Neuronal stem cell (in vitro differentiated cells): ENCODE results near the gene ASIC1.

Experiments
- DNase-seq: peaks from one replicate; pipeline ENCODE4 v3.0.0-alpha.2; 2013; ENCODE audit warnings: low spot score
- H2AFZ ChIP-seq: one replicate; pipeline ENCODE4 v1.6.1; 2013; ENCODE audit warnings: mild to moderate bottlenecking, low read length, inconsistent platforms
- H2AK5ac ChIP-seq: 2 replicates; pipeline ENCODE4 v1.6.1; 2013; ENCODE audit warnings: low read depth, mild to moderate bottlenecking, inconsistent platforms, low read length, moderate library complexity, mixed read lengths
- H2BK120ac ChIP-seq: 2 replicates; pipeline ENCODE4 v1.6.1; 2013; ENCODE audit warnings: low read depth, mild to moderate bottlenecking, inconsistent platforms, low read length, moderate library complexity, mixed read lengths
- H2BK12ac ChIP-seq: one replicate; pipeline ENCODE4 v1.6.1; 2013; ENCODE audit warnings: low read length, inconsistent platforms
- H2BK15ac ChIP-seq: 2 replicates; pipeline ENCODE4 v1.6.1; 2013; ENCODE audit warnings: mild to moderate bottlenecking, low read length, inconsistent platforms, mixed read lengths
- H2BK5ac ChIP-seq: one replicate; pipeline ENCODE4 v1.6.1; 2013; ENCODE audit warnings: inconsistent platforms, mild to moderate bottlenecking, low read length, moderate library complexity
- H3K14ac ChIP-seq: one replicate; pipeline ENCODE4 v1.6.1; 2013; ENCODE audit warnings: low read length, inconsistent platforms
- H3K18ac ChIP-seq: 2 replicates; pipeline ENCODE4 v1.6.1; 2013; ENCODE audit warnings: low read length, inconsistent platforms
- H3K23ac ChIP-seq: 2 replicates; pipeline ENCODE4 v1.6.1; 2013; ENCODE audit warnings: low read depth, mild to moderate bottlenecking, mixed read lengths, low read length, inconsistent platforms; ENCODE audit not compliant: poor library complexity
- H3K27ac ChIP-seq: replicated peaks from 3 replicates; pipeline ENCODE4 v1.5.1; 2013; ENCODE audit warnings: low read length, inconsistent platforms
- H3K27me3 ChIP-seq, 3 experiments: 2 replicates each; pipeline ENCODE4 v1.6.1; 2013; ENCODE audit warnings: low read length in 3 of 3, mild to moderate bottlenecking in 2 of 3, inconsistent platforms in 1 of 3, low read depth in 1 of 3, mixed read lengths in 1 of 3, moderate library complexity in 1 of 3; ENCODE audit not compliant: control insufficient read depth in 3 of 3, insufficient read depth in 3 of 3
- H3K36me3 ChIP-seq, 2 donors: replicated peaks in 1 of 2; 2 replicates each; pipeline ENCODE4 v1.6.1; 2013; ENCODE audit warnings: low read length in 2 of 2; ENCODE audit not compliant: control insufficient read depth in 2 of 2, insufficient read depth in 2 of 2
- H3K4ac ChIP-seq: 2 replicates; pipeline ENCODE4 v1.6.1; 2013; ENCODE audit warnings: inconsistent platforms, mild to moderate bottlenecking, low read length, moderate library complexity
- H3K4me1 ChIP-seq, 2 donors: 1 replicate in 1 of 2; 2 replicates in 1 of 2; pipeline ENCODE4 v1.6.1; 2013; ENCODE audit warnings: low read length in 2 of 2, low read depth in 1 of 2; ENCODE audit not compliant: control insufficient read depth in 2 of 2, insufficient read depth in 1 of 2
- H3K4me2 ChIP-seq: one replicate; pipeline ENCODE4 v1.6.1; 2013; ENCODE audit warnings: mild to moderate bottlenecking, low read length, inconsistent platforms; ENCODE audit not compliant: insufficient read depth, poor library complexity, severe bottlenecking
- H3K4me3 ChIP-seq, 2 donors: 2 replicates each; pipeline ENCODE4 v1.5.1; 2013; ENCODE audit warnings: low read length in 2 of 2, mild to moderate bottlenecking in 2 of 2, inconsistent platforms in 1 of 2, moderate library complexity in 1 of 2
- H3K79me1 ChIP-seq: one replicate; pipeline ENCODE4 v1.6.1; 2013; ENCODE audit warnings: low read depth, mild to moderate bottlenecking, inconsistent platforms, low read length, moderate library complexity
- H3K9ac ChIP-seq: one replicate; pipeline ENCODE4 v1.6.1; 2013; ENCODE audit warnings: mild to moderate bottlenecking, low read depth, low read length, inconsistent platforms; ENCODE audit not compliant: poor library complexity
- H3K9me3 ChIP-seq, 2 donors: replicated peaks in 1 of 2; 2 replicates each; pipeline versions ENCODE3 to v1.6.1; 2013; ENCODE audit warnings: low read length in 2 of 2, mild to moderate bottlenecking in 2 of 2, inconsistent platforms in 1 of 2, low read depth in 1 of 2, mixed read lengths in 1 of 2, moderate library complexity in 1 of 2; ENCODE audit not compliant: control insufficient read depth in 2 of 2, insufficient read depth in 1 of 2
- H4K8ac ChIP-seq: one replicate; pipeline ENCODE4 v1.6.1; 2013; ENCODE audit warnings: low read depth, mild to moderate bottlenecking, inconsistent platforms, low read length, moderate library complexity
- H4K91ac ChIP-seq: one replicate; pipeline ENCODE4 v1.6.1; 2013; ENCODE audit warnings: low read length, low read depth, mild to moderate bottlenecking, inconsistent platforms; ENCODE audit not compliant: poor library complexity
- WGBS, 2 donors: extraction: QIAGEN DNeasy Blood & Tissue Kit; methylation state at CpG; one replicate each; pipeline ENCODE4 v1.1.7; 2013; ENCODE audit warnings: missing lambda C conversion rate in 2 of 2, mixed read lengths in 1 of 2; ENCODE audit not compliant: insufficient read length in 2 of 2, insufficient replicate concordance in 1 of 2; ENCODE audit errors: extremely low coverage in 2 of 2; 5-methylcytosine and 5-hydroxymethylcytosine counted together

Gene ASIC1

GRCh38 chr12:50097952-50098351 lies 40.6 kb downstream of the ASIC1 start:
- no peaks in the 10 kb centered on the region for H3K79me1 ChIP-seq

GRCh38 chr12:50099302-50100008 lies 42.1 kb downstream of the ASIC1 start:
- Histone ChIP-seq H3K36me3 (peaks cover 46 to 81% of the 10 kb centered on the region in 2 donors), H3K4me1 (peaks cover 2 to 9% of the 10 kb centered on the region in 2 donors), H3K27ac (no peak overlapping the region)

More at GRCh38 chr12:50097952-50098351, 40.6 kb downstream of the ASIC1 start:
- no CpG with 5 or more reads among the region's 6 CpGs for WGBS, 2 donors
- H2AK5ac ChIP-seq, result no peak overlapping the region
- H3K18ac ChIP-seq, result no peak overlapping the region
- no peak for DNase-seq
- H2BK120ac ChIP-seq, result no peak overlapping the region
- H3K4me1 ChIP-seq, result peaks cover 2 to 3% of the 10 kb centered on the region in 2 donors
- H3K14ac ChIP-seq, result no peak overlapping the region
- H4K91ac ChIP-seq, result no peak overlapping the region
- H3K4me2 ChIP-seq, result no peak overlapping the region
- no peak overlapping the region for H2BK5ac ChIP-seq
- no peaks in the 10 kb centered on the region for H3K27me3 ChIP-seq
- H3K4me3 ChIP-seq, result no peak overlapping the region
- no peak overlapping the region for H3K9ac ChIP-seq
- H3K9me3 ChIP-seq, result peaks cover 0 to 1% of the 10 kb centered on the region in 2 donors
- H2BK15ac ChIP-seq, result no peak overlapping the region
- H3K23ac ChIP-seq, result no peak overlapping the region
- no peak overlapping the region for H3K27ac ChIP-seq
- H4K8ac ChIP-seq, result no peak overlapping the region
- H3K4ac ChIP-seq, result no peak overlapping the region
- no peak overlapping the region for H2AFZ ChIP-seq
- peaks cover 57 to 96% of the 10 kb centered on the region in 2 donors for H3K36me3 ChIP-seq
- H2BK12ac ChIP-seq, result no peak overlapping the region

GRCh38 chr12:50100561-50100960 lies 43.2 kb downstream of the ASIC1 start:
- H3K23ac ChIP-seq, result no peak overlapping the region
- no peak overlapping the region for H3K4me3 ChIP-seq
- no peak overlapping the region for H2BK5ac ChIP-seq
- H3K18ac ChIP-seq, result no peak overlapping the region
- no peak overlapping the region for H4K8ac ChIP-seq
- peak overlapping the region; percentile 10 for H3K27ac ChIP-seq
- H2AFZ ChIP-seq, result no peak overlapping the region
- peaks cover 0 to 1% of the 10 kb centered on the region in 2 donors for H3K9me3 ChIP-seq
- H2BK120ac ChIP-seq, result no peak overlapping the region
- no peak overlapping the region for H4K91ac ChIP-seq
- no peaks in the 10 kb centered on the region for H3K27me3 ChIP-seq
- H3K4ac ChIP-seq, result no peak overlapping the region
- no peak overlapping the region for H3K14ac ChIP-seq
- no peak overlapping the region for H3K9ac ChIP-seq
- H3K36me3 ChIP-seq, result peaks cover 40 to 71% of the 10 kb centered on the region in 2 donors
- peaks cover 2 to 9% of the 10 kb centered on the region in 2 donors for H3K4me1 ChIP-seq
- no peak overlapping the region for H2BK12ac ChIP-seq
- no peaks in the 10 kb centered on the region for H3K79me1 ChIP-seq
- no peak overlapping the region for H2BK15ac ChIP-seq
- H2AK5ac ChIP-seq, result no peak overlapping the region
- no peak for DNase-seq
- no CpG with 5 or more reads among the region's 3 CpGs for WGBS, 2 donors
- H3K4me2 ChIP-seq, result no peak overlapping the region

More at GRCh38 chr12:50099302-50100008, 42.1 kb downstream of the ASIC1 start:
- H2BK15ac ChIP-seq, result no peak overlapping the region
- H4K91ac ChIP-seq, result no peak overlapping the region
- H2AK5ac ChIP-seq, result no peak overlapping the region
- H2BK5ac ChIP-seq, result no peak overlapping the region
- H3K79me1 ChIP-seq, result no peaks in the 10 kb centered on the region
- H3K9ac ChIP-seq, result no peak overlapping the region
- peaks cover 0 to 1% of the 10 kb centered on the region in 2 donors for H3K9me3 ChIP-seq
- H3K4me3 ChIP-seq, result no peak overlapping the region
- no peak overlapping the region for H2BK12ac ChIP-seq
- H3K23ac ChIP-seq, result no peak overlapping the region
- no peak overlapping the region for H4K8ac ChIP-seq
- no peak overlapping the region for H3K14ac ChIP-seq
- no peak overlapping the region for H3K18ac ChIP-seq
- no peak overlapping the region for H3K4ac ChIP-seq
- no peaks in the 10 kb centered on the region for H3K27me3 ChIP-seq
- no peak for DNase-seq
- no peak overlapping the region for H2AFZ ChIP-seq
- no peak overlapping the region for H3K4me2 ChIP-seq
- no peak overlapping the region for H2BK120ac ChIP-seq
- WGBS, 2 donors, result no CpG with 5 or more reads among the region's 5 CpGs

GRCh38 chr12:50101663-50102062 lies 44.3 kb downstream of the ASIC1 start:
- peaks cover 28 to 60% of the 10 kb centered on the region in 2 donors for H3K36me3 ChIP-seq
- no peak overlapping the region for H2AFZ ChIP-seq
- H3K23ac ChIP-seq, result no peak overlapping the region
- H2BK120ac ChIP-seq, result no peak overlapping the region
- no peak overlapping the region for H3K9ac ChIP-seq
- no peak overlapping the region for H2BK12ac ChIP-seq
- no peak overlapping the region for H4K91ac ChIP-seq
- H3K27me3 ChIP-seq, result no peaks in the 10 kb centered on the region
- no peak overlapping the region for H2BK5ac ChIP-seq
- H3K14ac ChIP-seq, result no peak overlapping the region
- H3K4me1 ChIP-seq, result peaks cover 2 to 9% of the 10 kb centered on the region in 2 donors
- peaks cover 0 to 1% of the 10 kb centered on the region in 2 donors for H3K9me3 ChIP-seq
- no peaks in the 10 kb centered on the region for H3K79me1 ChIP-seq
- H4K8ac ChIP-seq, result no peak overlapping the region
- no peak overlapping the region for H3K4ac ChIP-seq
- no CpG with 5 or more reads among the region's 3 CpGs for WGBS, 2 donors
- DNase-seq, result no peak
- no peak overlapping the region for H2AK5ac ChIP-seq
- H3K4me3 ChIP-seq, result no peak overlapping the region
- H3K27ac ChIP-seq, result no peak overlapping the region
- no peak overlapping the region for H2BK15ac ChIP-seq
- H3K4me2 ChIP-seq, result no peak overlapping the region
- H3K18ac ChIP-seq, result no peak overlapping the region
